Measurements from ENCODE around the gene DGCR6L.

DNA sequence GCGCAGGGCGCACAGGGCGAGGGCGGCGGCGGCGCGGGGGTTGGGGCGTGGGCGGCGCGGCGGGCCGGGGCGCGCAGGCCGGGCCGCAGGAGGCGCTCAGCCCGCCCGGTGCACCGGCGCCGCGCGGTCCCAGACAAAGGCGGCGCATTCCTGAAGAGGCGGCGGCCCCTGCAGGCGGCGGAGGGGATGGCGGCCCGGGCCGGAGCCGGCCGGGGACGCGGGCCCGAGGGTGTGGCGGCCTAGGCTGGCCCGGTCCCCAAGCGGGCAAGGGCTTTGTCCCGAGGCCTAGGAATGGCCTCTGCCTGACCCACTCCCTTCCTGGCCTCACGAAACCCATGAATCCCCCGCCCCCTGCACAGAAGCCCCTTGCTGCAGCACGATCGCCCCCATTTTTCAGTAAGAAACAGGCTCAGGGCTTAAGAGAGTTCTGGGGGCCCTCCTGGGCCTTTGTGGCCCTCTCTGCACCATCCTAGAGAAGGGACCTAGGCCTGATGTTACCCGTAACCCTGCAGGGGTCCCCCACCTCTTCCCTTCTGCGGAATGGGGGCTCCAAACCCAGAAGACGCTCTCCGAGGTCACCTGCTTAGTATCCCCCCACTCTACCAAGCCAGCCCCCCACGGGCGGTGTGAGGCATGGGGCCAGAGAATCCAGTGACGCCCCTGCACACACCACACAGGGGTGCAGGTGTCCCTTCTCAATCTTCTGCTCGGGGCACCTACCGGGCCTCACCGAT is 51.4 kb downstream of the DGCR6L start, which contains the start of gene RTN4R:
- TF ChIP-seq POLR2A (IDR thresholded peaks at IDR 0.05; ENCODE audit: low read length), result no peak
- TF ChIP-seq, protein P1, sequence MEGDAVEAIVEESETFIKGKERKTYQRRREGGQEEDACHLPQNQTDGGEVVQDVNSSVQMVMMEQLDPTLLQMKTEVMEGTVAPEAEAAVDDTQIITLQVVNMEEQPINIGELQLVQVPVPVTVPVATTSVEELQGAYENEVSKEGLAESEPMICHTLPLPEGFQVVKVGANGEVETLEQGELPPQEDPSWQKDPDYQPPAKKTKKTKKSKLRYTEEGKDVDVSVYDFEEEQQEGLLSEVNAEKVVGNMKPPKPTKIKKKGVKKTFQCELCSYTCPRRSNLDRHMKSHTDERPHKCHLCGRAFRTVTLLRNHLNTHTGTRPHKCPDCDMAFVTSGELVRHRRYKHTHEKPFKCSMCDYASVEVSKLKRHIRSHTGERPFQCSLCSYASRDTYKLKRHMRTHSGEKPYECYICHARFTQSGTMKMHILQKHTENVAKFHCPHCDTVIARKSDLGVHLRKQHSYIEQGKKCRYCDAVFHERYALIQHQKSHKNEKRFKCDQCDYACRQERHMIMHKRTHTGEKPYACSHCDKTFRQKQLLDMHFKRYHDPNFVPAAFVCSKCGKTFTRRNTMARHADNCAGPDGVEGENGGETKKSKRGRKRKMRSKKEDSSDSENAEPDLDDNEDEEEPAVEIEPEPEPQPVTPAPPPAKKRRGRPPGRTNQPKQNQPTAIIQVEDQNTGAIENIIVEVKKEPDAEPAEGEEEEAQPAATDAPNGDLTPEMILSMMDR (IDR thresholded peaks at IDR 0.05), result peak; percentile 28; the same call in 2 of the 3 replicates
